H9 (cell line): ENCODE data around the gene RAB6A. TPM values are rescaled to one million over a fixed set of nuclear protein-coding genes. Genes with fewer than 3 reads are reported as not detected.
A peak's percentile ranks its signal among the peaks of the same experiment; 100 is the strongest.
"Not testable (repeated sequence)": the region's sequence is repeated elsewhere in the genome, so short reads cannot be mapped to it uniquely, and the experiment has no call there.

ENCODE experiments used
- DNase-seq: peaks from one replicate; pipeline ENCODE4 v3.0.0-alpha.2; 2017
- H2AFZ ChIP-seq: one replicate; pipeline ENCODE4 v1.6.1; 2013; ENCODE audit warnings: mild to moderate bottlenecking, low read length, control low read depth, moderate library complexity
- H2AK5ac ChIP-seq: 2 replicates; pipeline ENCODE4 v1.6.1; 2013; ENCODE audit warnings: low read length, control low read depth, mixed read lengths; ENCODE audit not compliant: insufficient read length
- H2BK120ac ChIP-seq: one replicate; pipeline ENCODE4 v1.6.1; 2013; ENCODE audit warnings: low read depth, mild to moderate bottlenecking, low read length, control low read depth, inconsistent platforms; ENCODE audit not compliant: poor library complexity, severe bottlenecking
- H2BK12ac ChIP-seq: 2 replicates; pipeline ENCODE4 v1.6.1; 2013; ENCODE audit warnings: low read length, control low read depth, mixed read lengths, low read depth; ENCODE audit not compliant: insufficient read length
- H2BK15ac ChIP-seq: 2 replicates; pipeline ENCODE4 v1.6.1; 2013; ENCODE audit warnings: low read depth, low read length, control low read depth
- H2BK20ac ChIP-seq: one replicate; pipeline ENCODE4 v1.6.1; 2013; ENCODE audit warnings: low read depth, mild to moderate bottlenecking, low read length, control low read depth, inconsistent platforms; ENCODE audit not compliant: poor library complexity, severe bottlenecking
- H2BK5ac ChIP-seq: 2 replicates; pipeline ENCODE4 v1.6.1; 2013; ENCODE audit warnings: low read length, control low read depth, mixed read lengths; ENCODE audit not compliant: insufficient read length
- H3K14ac ChIP-seq: 2 replicates; pipeline ENCODE4 v1.6.1; 2013; ENCODE audit warnings: low read length, control low read depth; ENCODE audit not compliant: insufficient read depth
- H3K18ac ChIP-seq: 2 replicates; pipeline ENCODE4 v1.6.1; 2013; ENCODE audit warnings: low read depth, mild to moderate bottlenecking, mixed read lengths, low read length, control low read depth; ENCODE audit not compliant: insufficient read length
- H3K23ac ChIP-seq: 2 replicates; pipeline ENCODE4 v1.6.1; 2013; ENCODE audit warnings: low read length, control low read depth, mixed read lengths, low read depth; ENCODE audit not compliant: insufficient read length
- H3K23me2 ChIP-seq: 2 replicates; pipeline ENCODE4 v1.6.1; 2013; ENCODE audit warnings: low read depth, mild to moderate bottlenecking, mixed read lengths, low read length, control low read depth; ENCODE audit not compliant: insufficient read length, poor library complexity, severe bottlenecking
- H3K27ac ChIP-seq: 2 replicates; pipeline ENCODE4 v1.5.1; 2013; ENCODE audit warnings: low read length, control low read depth, mixed read lengths, low read depth; ENCODE audit not compliant: insufficient read length
- H3K27me3 ChIP-seq: 2 replicates; pipeline ENCODE4 v1.6.1; 2013; ENCODE audit warnings: low read length, control low read depth, inconsistent platforms; ENCODE audit not compliant: insufficient read depth
- H3K4ac ChIP-seq: 2 replicates; pipeline ENCODE4 v1.6.1; 2013; ENCODE audit warnings: low read depth, mild to moderate bottlenecking, control low read depth, inconsistent platforms, low read length, moderate library complexity
- H3K4me1 ChIP-seq: 2 replicates; pipeline ENCODE4 v1.6.1; 2013; ENCODE audit warnings: low read length, control low read depth, inconsistent platforms; ENCODE audit not compliant: insufficient read depth
- H3K4me2 ChIP-seq: 2 replicates; pipeline ENCODE4 v1.6.1; 2013; ENCODE audit warnings: low read length, control low read depth, mixed read lengths; ENCODE audit not compliant: insufficient read length, insufficient read depth
- H3K56ac ChIP-seq: 2 replicates; pipeline ENCODE4 v1.6.1; 2013; ENCODE audit warnings: low read depth, mild to moderate bottlenecking, mixed read lengths, low read length, control low read depth; ENCODE audit not compliant: insufficient read length
- H3K79me1 ChIP-seq: 2 replicates; pipeline ENCODE4 v1.6.1; 2013; ENCODE audit warnings: low read depth, mild to moderate bottlenecking, moderate library complexity, low read length, control low read depth, inconsistent platforms; ENCODE audit not compliant: insufficient read depth, poor library complexity, severe bottlenecking
- H3K79me2 ChIP-seq: 2 replicates; pipeline ENCODE4 v1.6.1; 2013; ENCODE audit warnings: low read length, control low read depth, inconsistent platforms; ENCODE audit not compliant: insufficient read depth
- H3K9ac ChIP-seq: 2 replicates; pipeline ENCODE4 v1.6.1; 2013; ENCODE audit warnings: low read length, control low read depth, mixed read lengths; ENCODE audit not compliant: insufficient read length; ENCODE audit errors: extremely low read depth
- H3K9me3 ChIP-seq: one replicate; pipeline ENCODE4 v1.6.1; 2013; ENCODE audit warnings: low read depth, low read length, inconsistent platforms; ENCODE audit not compliant: control insufficient read depth
- H3T11ph ChIP-seq: one replicate; pipeline ENCODE4 v1.6.1; 2013; ENCODE audit warnings: mild to moderate bottlenecking, low read length, control low read depth, inconsistent platforms
- H4K20me1 ChIP-seq: one replicate; pipeline ENCODE4 v1.6.1; 2013; ENCODE audit not compliant: control insufficient read depth, insufficient read length, insufficient read depth
- H4K5ac ChIP-seq: 2 replicates; pipeline ENCODE4 v1.6.1; 2013; ENCODE audit warnings: low read depth, mild to moderate bottlenecking, mixed read lengths, low read length, control low read depth; ENCODE audit not compliant: insufficient read length
- H4K8ac ChIP-seq: replicated peaks from 2 replicates; pipeline ENCODE4 v1.6.1; 2013; ENCODE audit warnings: low read length, control low read depth, mixed read lengths, low read depth; ENCODE audit not compliant: insufficient read length
- H4K91ac ChIP-seq: 2 replicates; pipeline ENCODE4 v1.6.1; 2013; ENCODE audit warnings: low read depth, mild to moderate bottlenecking, moderate library complexity, mixed read lengths, low read length, control low read depth; ENCODE audit not compliant: insufficient read length
- H3K27ac Mint-ChIP-seq, 3 experiments: 2 replicates in 2 of 3; 3 replicates in 1 of 3; pipeline ENCODE4 v1.8.0; 2020 to 2021; ENCODE audit warnings: mixed read lengths in 3 of 3, mild to moderate bottlenecking in 1 of 3, moderate library complexity in 1 of 3
- H3K27me3 Mint-ChIP-seq: 2 replicates; pipeline ENCODE4 v1.8.0; 2021; ENCODE audit warnings: low read depth, mild to moderate bottlenecking, moderate library complexity, mixed read lengths
- H3K36me3 Mint-ChIP-seq, 3 experiments: 2 replicates in 2 of 3; 3 replicates in 1 of 3; pipeline ENCODE4 v1.8.0; 2020 to 2021; ENCODE audit warnings: low read depth in 3 of 3, mixed read lengths in 3 of 3; ENCODE audit not compliant: insufficient read depth in 1 of 3
- H3K4me1 Mint-ChIP-seq, 2 experiments: 2 replicates each; pipeline ENCODE4 v1.8.0; 2020; ENCODE audit warnings: mixed read lengths in 2 of 2
- H3K4me3 Mint-ChIP-seq, 2 experiments: 2 replicates in 1 of 2; 3 replicates in 1 of 2; pipeline ENCODE4 v1.8.0; 2020 to 2021; ENCODE audit warnings: mild to moderate bottlenecking in 2 of 2, mixed read lengths in 2 of 2, moderate library complexity in 1 of 2
- H3K9me3 Mint-ChIP-seq, 2 experiments: 2 replicates in 1 of 2; 3 replicates in 1 of 2; pipeline ENCODE4 v1.8.0; 2020; ENCODE audit warnings: mild to moderate bottlenecking in 2 of 2, mixed read lengths in 2 of 2, moderate library complexity in 1 of 2
- CTCF ChIP-seq: fragments of 200-600 bp; sonication (generic); conservative IDR thresholded peaks from 3 replicates; pipeline ENCODE4 v1.8.0; 2021; ENCODE audit warnings: antibody characterized with exemption, mild to moderate bottlenecking
- WGBS: extraction: QIAGEN DNeasy Blood & Tissue Kit; methylation state at CpG from one replicate; pipeline ENCODE4 v1.1.7; 2013; ENCODE audit warnings: missing lambda C conversion rate, low lambda C conversion rate, mixed read lengths; ENCODE audit not compliant: insufficient read length; ENCODE audit errors: extremely low coverage; 5-methylcytosine and 5-hydroxymethylcytosine counted together
- total RNA-seq: library from RNA; stranded (reverse); gene quantifications from 2 replicates; pipeline ENCODE4 v1.2.1, GENCODE V29; 2021

Gene RAB6A
- total RNA-seq, 1 experiment from 2014 or later: 72.8 TPM

GRCh38 chr11:73734993-73735392, 25.9 kb downstream of the RAB6A start:
- peaks cover 2 to 5% of the 10 kb centered on the region in 2 experiments; a peak in 2 of 4 replicates for H3K4me1 Mint-ChIP-seq
- no peak overlapping the region for H2BK12ac ChIP-seq
- no peak overlapping the region for H3K4me3 Mint-ChIP-seq
- no peak overlapping the region for H2BK120ac ChIP-seq
- TF ChIP-seq CTCF: no peak
- no peak overlapping the region for H2BK15ac ChIP-seq
- H3K4me1 ChIP-seq: no peaks in the 10 kb centered on the region
- H3K23ac ChIP-seq: no peak overlapping the region
- H3K9ac ChIP-seq: no peak overlapping the region
- H3K4me2 ChIP-seq: no peak overlapping the region
- no peak overlapping the region for H3K27ac ChIP-seq
- no peaks in the 10 kb centered on the region for H3K27me3 ChIP-seq
- H4K91ac ChIP-seq: no peak overlapping the region
- H3K9me3 ChIP-seq: no peaks in the 10 kb centered on the region
- no peak overlapping the region for H3T11ph ChIP-seq
- H3K79me2 ChIP-seq: peaks cover 4% of the 10 kb centered on the region; the same call in 1 of the 2 replicates
- peaks cover 10 to 15% of the 10 kb centered on the region in 2 experiments for H3K9me3 Mint-ChIP-seq
- no peak overlapping the region for H3K14ac ChIP-seq
- peak overlapping the region in 1 of 3 experiments; percentile 22; a peak in 1 of 7 replicates for H3K27ac Mint-ChIP-seq
- DNase-seq: no peak
- H3K18ac ChIP-seq: no peak overlapping the region
- H2AK5ac ChIP-seq: no peak overlapping the region
- no peak overlapping the region for H4K8ac ChIP-seq
- H3K23me2 ChIP-seq: no peaks in the 10 kb centered on the region
- no peak overlapping the region for H4K5ac ChIP-seq
- no peaks in the 10 kb centered on the region for H3K79me1 ChIP-seq
- no peak overlapping the region for H2BK20ac ChIP-seq
- H3K36me3 Mint-ChIP-seq: peaks cover 13 to 31% (median 14%) of the 10 kb centered on the region in 3 experiments
- no peak overlapping the region for H2BK5ac ChIP-seq
- no peaks in the 10 kb centered on the region for H4K20me1 ChIP-seq
- no peak overlapping the region for H3K56ac ChIP-seq
- H3K4ac ChIP-seq: no peak overlapping the region
- no peak overlapping the region for H2AFZ ChIP-seq
- no peaks in the 10 kb centered on the region for H3K27me3 Mint-ChIP-seq

- H3K27ac Mint-ChIP-seq, H3K56ac ChIP-seq, H3K23me2 ChIP-seq, H3K23ac ChIP-seq, H3K9me3 ChIP-seq, H3K9ac ChIP-seq, H4K8ac ChIP-seq, H3K4ac ChIP-seq, H3K4me3 Mint-ChIP-seq, H3K18ac ChIP-seq, H3K79me2 ChIP-seq, H3K4me1 ChIP-seq, H3K27me3 ChIP-seq, H3K79me1 ChIP-seq, H3T11ph ChIP-seq, H3K27ac ChIP-seq, DNase-seq, H2BK12ac ChIP-seq, H2AK5ac ChIP-seq, H2BK20ac ChIP-seq, H3K14ac ChIP-seq, H2AFZ ChIP-seq, H3K27me3 Mint-ChIP-seq, H2BK120ac ChIP-seq, H2BK5ac ChIP-seq, H3K4me2 ChIP-seq, H4K91ac ChIP-seq, H4K20me1 ChIP-seq, H4K5ac ChIP-seq, H2BK15ac ChIP-seq: not testable (repeated sequence)
- WGBS: no CpG with 5 or more reads among the region's 8 CpGs
- peaks cover 13 to 36% (median 19%) of the 10 kb centered on the region in 3 experiments for H3K36me3 Mint-ChIP-seq
- peaks cover 10 to 15% of the 10 kb centered on the region in 2 experiments for H3K9me3 Mint-ChIP-seq
- peaks cover 8 to 10% of the 10 kb centered on the region in 2 experiments for H3K4me1 Mint-ChIP-seq
These were observed 26.9 kb downstream of the RAB6A start for GRCh38 chr11:73734011-73734410.
